Measurements from ENCODE around the gene MED16. TPM values are rescaled to one million over a fixed set of nuclear protein-coding genes. Genes with fewer than 3 reads are reported as not detected.

Gene MED16
- total RNA-seq, 1 experiment from 2014 or later = 83.1 TPM

DNA sequence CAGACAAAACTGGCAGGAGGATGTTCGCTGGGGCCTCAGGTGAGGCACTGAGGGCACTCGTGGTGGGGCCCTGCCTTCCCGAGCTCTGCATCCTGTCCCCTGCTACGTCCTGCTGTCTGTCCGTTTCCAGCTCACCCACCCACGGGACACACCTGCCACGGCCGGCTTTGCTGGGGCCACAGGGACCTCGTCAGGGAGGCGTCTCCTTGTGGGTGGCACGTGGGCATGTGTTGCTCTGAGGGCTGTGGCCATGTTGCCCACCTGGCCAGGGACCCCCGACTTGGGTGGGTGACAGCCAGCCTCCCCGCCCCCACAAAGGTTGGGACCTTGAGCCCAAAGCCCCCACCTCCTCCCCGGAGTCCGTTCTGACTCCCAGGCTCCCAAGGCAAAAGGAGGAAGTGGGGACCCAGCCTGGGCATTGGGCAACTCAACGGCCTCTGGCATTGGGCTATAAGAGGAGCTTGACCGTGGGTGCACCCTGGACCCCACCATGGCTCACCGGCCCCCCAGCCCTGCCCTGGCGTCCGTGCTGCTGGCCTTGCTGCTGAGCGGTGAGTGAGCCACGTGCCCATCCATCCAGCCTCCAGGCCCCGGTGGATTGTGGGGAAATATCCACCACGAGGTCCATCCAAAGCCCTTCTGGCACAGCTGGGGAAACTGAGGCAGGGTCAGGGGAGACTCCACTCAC, 52.3 kb downstream of the MED16 start, which contains the start of gene PRTN3:
Gene PRTN3 (plus strand): TSS at position 481 of the 688 bp plus-strand sequence. CDS start 10 bp downstream, at position 491.
- no peak within 1 kb of the TSS for H4K8ac ChIP-seq (replicated peaks; ENCODE audit: insufficient read length, low read depth, low read length)
- H2BK15ac ChIP-seq (ENCODE audit: low read depth, low read length) = no peak within 1 kb of the TSS
- H3K36me3 Mint-ChIP-seq (ENCODE audit: insufficient read depth in 1 of 3, low read depth in 3 of 3) = no peaks in the 10 kb centered on the region; a peak in 1 of 7 replicates
- H3K27ac Mint-ChIP-seq = no peak within 1 kb of the TSS; a peak in 1 of 7 replicates
- H3K4me3 Mint-ChIP-seq = no peak within 1 kb of the TSS; a peak in 1 of 5 replicates
- no CpG with 5 or more reads among the region's 24 CpGs for WGBS (ENCODE audit: extremely low coverage, insufficient read length, low lambda C conversion rate)
- H3K14ac ChIP-seq (ENCODE audit: insufficient read depth, low read length) = no peak within 1 kb of the TSS
- no peak within 1 kb of the TSS for H2BK20ac ChIP-seq (ENCODE audit: low read depth, low read length, poor library complexity, severe bottlenecking)
- H3K27me3 Mint-ChIP-seq (ENCODE audit: low read depth) = peaks cover 47% of the 10 kb centered on the region
- no peak within 1 kb of the TSS for H3K23ac ChIP-seq (ENCODE audit: insufficient read length, low read depth, low read length)
- no peak within 1 kb of the TSS for H3T11ph ChIP-seq (ENCODE audit: low read length)
- H2BK12ac ChIP-seq (ENCODE audit: insufficient read length, low read depth, low read length) = no peak within 1 kb of the TSS
- no peak within 1 kb of the TSS for H3K56ac ChIP-seq (ENCODE audit: insufficient read length, low read depth, low read length)
- no peak within 1 kb of the TSS for H4K5ac ChIP-seq (ENCODE audit: insufficient read length, low read depth, low read length)
- H3K18ac ChIP-seq (ENCODE audit: insufficient read length, low read depth, low read length) = no peak within 1 kb of the TSS
- H3K27ac ChIP-seq (ENCODE audit: insufficient read length, low read depth, low read length) = no peak within 1 kb of the TSS
- no peak within 1 kb of the TSS for H2BK5ac ChIP-seq (ENCODE audit: insufficient read length, low read length)
- no peaks in the 10 kb centered on the region for H3K79me1 ChIP-seq (ENCODE audit: insufficient read depth, low read depth, low read length, poor library complexity, severe bottlenecking)
- H3K79me2 ChIP-seq (ENCODE audit: insufficient read depth, low read length) = no peaks in the 10 kb centered on the region
- peaks cover under 1 to 5% of the 10 kb centered on the region in 2 experiments; a peak in 2 of 4 replicates for H3K4me1 Mint-ChIP-seq
- peaks cover 3% of the 10 kb centered on the region; the same call in 1 of the 2 replicates for H3K27me3 ChIP-seq (ENCODE audit: insufficient read depth, low read length)
- no peak within 1 kb of the TSS for H2AFZ ChIP-seq (ENCODE audit: low read length)
- H3K9me3 ChIP-seq (ENCODE audit: control insufficient read depth, low read depth, low read length) = no peaks in the 10 kb centered on the region
- H4K91ac ChIP-seq (ENCODE audit: insufficient read length, low read depth, low read length) = no peak within 1 kb of the TSS
- TF ChIP-seq, protein P1, sequence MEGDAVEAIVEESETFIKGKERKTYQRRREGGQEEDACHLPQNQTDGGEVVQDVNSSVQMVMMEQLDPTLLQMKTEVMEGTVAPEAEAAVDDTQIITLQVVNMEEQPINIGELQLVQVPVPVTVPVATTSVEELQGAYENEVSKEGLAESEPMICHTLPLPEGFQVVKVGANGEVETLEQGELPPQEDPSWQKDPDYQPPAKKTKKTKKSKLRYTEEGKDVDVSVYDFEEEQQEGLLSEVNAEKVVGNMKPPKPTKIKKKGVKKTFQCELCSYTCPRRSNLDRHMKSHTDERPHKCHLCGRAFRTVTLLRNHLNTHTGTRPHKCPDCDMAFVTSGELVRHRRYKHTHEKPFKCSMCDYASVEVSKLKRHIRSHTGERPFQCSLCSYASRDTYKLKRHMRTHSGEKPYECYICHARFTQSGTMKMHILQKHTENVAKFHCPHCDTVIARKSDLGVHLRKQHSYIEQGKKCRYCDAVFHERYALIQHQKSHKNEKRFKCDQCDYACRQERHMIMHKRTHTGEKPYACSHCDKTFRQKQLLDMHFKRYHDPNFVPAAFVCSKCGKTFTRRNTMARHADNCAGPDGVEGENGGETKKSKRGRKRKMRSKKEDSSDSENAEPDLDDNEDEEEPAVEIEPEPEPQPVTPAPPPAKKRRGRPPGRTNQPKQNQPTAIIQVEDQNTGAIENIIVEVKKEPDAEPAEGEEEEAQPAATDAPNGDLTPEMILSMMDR (conservative IDR thresholded peaks at IDR 0.05) = no peak
- H4K20me1 ChIP-seq (ENCODE audit: control insufficient read depth, insufficient read depth, insufficient read length) = no peaks in the 10 kb centered on the region
- no peak within 1 kb of the TSS for H2AK5ac ChIP-seq (ENCODE audit: insufficient read length, low read length)
- no peak within 1 kb of the TSS for H3K4me2 ChIP-seq (ENCODE audit: insufficient read depth, insufficient read length, low read length)
- DNase-seq = no peak
- no peaks in the 10 kb centered on the region for H3K4me1 ChIP-seq (ENCODE audit: insufficient read depth, low read length)
- H3K4ac ChIP-seq (ENCODE audit: low read depth, low read length) = no peak within 1 kb of the TSS
- H3K9ac ChIP-seq (ENCODE audit: extremely low read depth, insufficient read length, low read length) = no peak within 1 kb of the TSS
- peaks cover 0 to 4% of the 10 kb centered on the region in 2 experiments; a peak in 3 of 5 replicates for H3K9me3 Mint-ChIP-seq
- H2BK120ac ChIP-seq (ENCODE audit: low read depth, low read length, poor library complexity, severe bottlenecking) = no peak within 1 kb of the TSS
- peaks cover 2% of the 10 kb centered on the region for H3K23me2 ChIP-seq (ENCODE audit: insufficient read length, low read depth, low read length, poor library complexity, severe bottlenecking)

Data from H9 (cell line).